NB4 (cell line): ENCODE measurements around the gene IQGAP1.

Source experiments
- DNase-seq: peaks from one replicate; pipeline ENCODE4 v3.0.0; 2010; ENCODE audit warnings: low read depth
- H3K4me3 ChIP-seq: one replicate; pipeline ENCODE4 v1.5.1; 2011; ENCODE audit warnings: mild to moderate bottlenecking, low read depth, low read length, moderate library complexity
- MYC ChIP-seq: IDR thresholded peaks from 2 replicates; pipeline ENCODE4 v1.6.1; 2011; ENCODE audit warnings: low read depth, low read length
- POLR2A ChIP-seq: IDR thresholded peaks from 2 replicates; pipeline ENCODE4 v1.6.1; 2011; ENCODE audit warnings: mild to moderate bottlenecking; ENCODE audit not compliant: insufficient read length; ENCODE audit errors: extremely low read depth
- TF ChIP-seq, protein P1 (sequence below): IDR thresholded peaks from one replicate; pipeline ENCODE4 v1.5.1; 2012; ENCODE audit warnings: low read depth, low read length
- TF ChIP-seq, protein P2 (sequence below): IDR thresholded peaks from 2 replicates; pipeline ENCODE4 v1.6.1; 2011; ENCODE audit warnings: low read depth, low read length

IQGAP1 gene

DNA sequence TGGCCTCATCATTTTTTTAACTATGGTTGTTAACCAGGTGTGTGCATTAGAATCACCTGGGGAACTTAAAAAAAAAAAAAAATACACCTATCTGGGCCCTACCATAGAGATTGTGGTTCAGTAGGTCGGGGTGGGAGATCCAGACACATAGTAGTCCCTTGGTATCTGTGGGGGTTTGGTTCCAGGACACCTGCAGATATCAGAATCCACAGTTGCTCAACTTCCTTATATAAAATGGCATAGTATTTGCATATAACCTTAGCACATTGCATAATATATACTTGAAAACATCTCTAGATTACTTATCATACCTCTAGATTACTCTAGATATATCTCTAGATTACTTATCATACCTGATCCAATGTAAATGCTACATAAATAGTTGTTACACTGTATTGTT is 5.0 kb downstream of the IQGAP1 start:
- TF ChIP-seq MYC, result no peak
- no peak for TF ChIP-seq POLR2A
- TF ChIP-seq, protein P1, sequence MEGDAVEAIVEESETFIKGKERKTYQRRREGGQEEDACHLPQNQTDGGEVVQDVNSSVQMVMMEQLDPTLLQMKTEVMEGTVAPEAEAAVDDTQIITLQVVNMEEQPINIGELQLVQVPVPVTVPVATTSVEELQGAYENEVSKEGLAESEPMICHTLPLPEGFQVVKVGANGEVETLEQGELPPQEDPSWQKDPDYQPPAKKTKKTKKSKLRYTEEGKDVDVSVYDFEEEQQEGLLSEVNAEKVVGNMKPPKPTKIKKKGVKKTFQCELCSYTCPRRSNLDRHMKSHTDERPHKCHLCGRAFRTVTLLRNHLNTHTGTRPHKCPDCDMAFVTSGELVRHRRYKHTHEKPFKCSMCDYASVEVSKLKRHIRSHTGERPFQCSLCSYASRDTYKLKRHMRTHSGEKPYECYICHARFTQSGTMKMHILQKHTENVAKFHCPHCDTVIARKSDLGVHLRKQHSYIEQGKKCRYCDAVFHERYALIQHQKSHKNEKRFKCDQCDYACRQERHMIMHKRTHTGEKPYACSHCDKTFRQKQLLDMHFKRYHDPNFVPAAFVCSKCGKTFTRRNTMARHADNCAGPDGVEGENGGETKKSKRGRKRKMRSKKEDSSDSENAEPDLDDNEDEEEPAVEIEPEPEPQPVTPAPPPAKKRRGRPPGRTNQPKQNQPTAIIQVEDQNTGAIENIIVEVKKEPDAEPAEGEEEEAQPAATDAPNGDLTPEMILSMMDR, result no peak
- TF ChIP-seq, protein P2, sequence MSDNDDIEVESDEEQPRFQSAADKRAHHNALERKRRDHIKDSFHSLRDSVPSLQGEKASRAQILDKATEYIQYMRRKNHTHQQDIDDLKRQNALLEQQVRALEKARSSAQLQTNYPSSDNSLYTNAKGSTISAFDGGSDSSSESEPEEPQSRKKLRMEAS, result no peak
- no peak for DNase-seq
- no peak overlapping the region for H3K4me3 ChIP-seq

DNA sequence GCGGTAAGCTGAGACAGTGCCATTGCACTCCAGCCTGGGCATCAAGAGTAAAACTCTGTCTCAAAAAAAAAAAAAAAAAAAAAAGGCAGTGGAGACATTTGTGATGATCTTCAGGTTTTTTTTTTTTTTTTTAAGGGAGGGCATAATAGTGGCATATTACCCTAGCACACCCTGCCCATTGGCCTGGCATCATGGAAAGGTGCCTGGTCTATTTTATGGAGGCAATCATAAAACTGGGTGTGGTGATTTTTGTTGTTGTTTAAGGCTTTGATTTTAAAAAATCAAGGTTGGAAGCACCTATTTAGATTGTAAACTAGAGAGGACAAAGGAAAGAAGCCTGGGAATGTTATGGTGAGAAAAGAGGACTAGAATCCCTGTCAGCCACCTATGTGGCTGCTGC is 6.0 kb downstream of the IQGAP1 start:
- no peak overlapping the region for H3K4me3 ChIP-seq
- DNase-seq, result no peak
- TF ChIP-seq, protein P1, result no peak
- TF ChIP-seq, protein P2, result no peak
- TF ChIP-seq MYC (no peak), POLR2A (no peak)

DNA sequence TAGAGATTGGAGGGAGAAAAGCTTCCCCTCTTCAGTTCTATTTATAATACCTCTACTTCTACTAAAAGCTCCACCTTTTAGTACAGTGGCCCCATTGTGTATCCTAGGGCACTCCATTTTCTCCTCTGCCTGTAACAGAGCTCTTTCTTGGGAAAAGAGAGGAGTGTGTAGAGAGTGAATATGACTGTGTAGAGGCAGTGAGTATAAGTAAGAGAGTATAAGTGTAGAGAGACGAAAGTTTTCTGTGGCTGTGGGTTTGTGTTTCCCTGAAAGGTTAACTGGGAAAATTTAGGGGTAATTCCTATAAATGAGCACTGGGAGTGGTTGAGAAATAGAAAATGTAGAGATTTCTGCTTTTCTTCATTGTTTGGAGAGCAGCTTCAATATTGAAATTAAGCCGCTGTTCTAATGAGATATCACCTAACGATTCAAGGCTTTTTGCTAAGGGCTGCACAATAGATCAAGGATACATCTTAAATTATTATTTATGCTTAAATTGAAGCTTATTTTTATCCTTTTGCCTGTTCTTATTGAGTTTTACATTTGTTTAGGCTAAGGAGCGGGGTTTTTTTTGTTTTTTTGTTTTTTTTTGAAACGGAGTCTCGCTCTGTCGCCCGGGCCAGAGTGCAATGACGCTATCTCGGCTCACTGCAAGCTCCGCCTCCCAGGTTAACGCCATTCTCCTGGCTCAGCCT is 6.9 kb downstream of the IQGAP1 start:
- DNase-seq, result no peak
- no peak for TF ChIP-seq MYC
- TF ChIP-seq, protein P1, result no peak
- TF ChIP-seq POLR2A, result no peak
- TF ChIP-seq, protein P2, result no peak
- H3K4me3 ChIP-seq, result no peak overlapping the region

DNA sequence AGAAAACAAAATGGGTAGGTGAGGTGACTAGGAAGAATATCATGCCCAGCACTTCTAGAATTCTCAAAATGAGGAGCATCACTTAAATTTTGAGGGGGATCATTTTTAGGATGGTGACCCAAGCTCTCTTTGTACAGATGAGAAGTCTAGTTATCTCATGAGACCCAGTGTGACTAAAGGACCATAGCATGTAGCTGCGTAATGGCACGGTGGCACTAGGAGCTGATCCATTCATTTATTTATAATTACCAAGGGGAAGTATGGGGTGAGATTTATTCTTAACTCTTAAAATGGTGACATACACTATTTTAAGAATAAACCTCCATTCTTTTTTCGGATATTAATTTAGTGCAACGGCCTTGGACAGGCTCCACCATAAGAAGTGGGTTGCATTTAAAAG is 8.3 kb downstream of the IQGAP1 start:
- H3K4me3 ChIP-seq, result no peak overlapping the region
- DNase-seq, result no peak
- TF ChIP-seq POLR2A (no peak), MYC (no peak)
- TF ChIP-seq, protein P2, result no peak
- TF ChIP-seq, protein P1, result no peak

DNA sequence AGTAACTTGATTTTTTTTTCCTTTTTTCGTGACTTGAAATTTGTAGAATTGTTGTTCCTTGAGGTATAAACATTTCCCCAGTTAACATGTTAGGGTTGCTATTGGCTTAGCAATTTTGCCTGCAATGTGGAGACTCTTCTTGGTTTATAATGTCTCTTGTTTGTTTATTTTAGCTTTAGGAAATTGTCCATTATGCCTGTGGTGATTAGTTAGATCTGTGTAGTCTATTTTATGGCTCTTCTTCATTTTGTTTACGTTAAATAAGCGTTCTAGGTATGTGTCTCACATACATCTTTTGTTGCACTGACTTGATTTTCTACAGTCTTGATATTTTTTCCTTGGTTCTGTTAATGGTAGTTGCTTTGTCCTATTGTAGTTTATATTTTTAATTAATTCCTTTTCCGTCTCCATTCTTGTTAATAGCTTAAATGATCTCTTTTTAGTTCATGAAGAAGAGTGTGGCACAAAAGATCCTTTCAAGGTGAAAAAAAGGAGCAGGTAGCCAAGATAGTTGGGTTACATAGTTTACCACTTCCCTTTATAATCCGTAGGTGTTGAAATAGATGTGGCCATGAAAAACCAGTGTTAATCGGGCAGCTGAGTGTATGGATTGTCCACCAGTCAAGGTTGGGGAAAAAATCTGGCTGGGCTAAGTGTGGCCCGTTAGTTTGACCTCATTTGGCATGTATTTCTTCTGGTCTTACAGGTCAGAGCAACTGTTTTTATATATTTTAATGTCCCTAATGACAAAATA is 12.1 kb downstream of the IQGAP1 start:
- TF ChIP-seq, protein P1, result no peak
- TF ChIP-seq POLR2A, result no peak
- TF ChIP-seq, protein P2, result no peak
- no peak for TF ChIP-seq MYC
- DNase-seq, result peak; percentile 67
- H3K4me3 ChIP-seq, result peak overlapping the region; percentile 48
